Dedifferentiated amniotic fluid mesenchymal stem cell (primary cell): Measurements from ENCODE around the gene SLC22A13.
"Not testable (repeated sequence)": the region's sequence is repeated elsewhere in the genome, so short reads cannot be mapped to it uniquely, and the experiment has no call there.

Experiments used
- DNase-seq: peaks from one replicate; pipeline ENCODE4 v3.0.0-alpha.2; 2016; ENCODE audit errors: extremely low spot score

The SLC22A13 gene

GRCh38 chr3:38297947-38298711 lies 32.5 kb downstream of the SLC22A13 start:
- DNase-seq: no peak

GRCh38 chr3:38306941-38307340 lies 41.3 kb downstream of the SLC22A13 start:
- no peak for DNase-seq

DNA sequence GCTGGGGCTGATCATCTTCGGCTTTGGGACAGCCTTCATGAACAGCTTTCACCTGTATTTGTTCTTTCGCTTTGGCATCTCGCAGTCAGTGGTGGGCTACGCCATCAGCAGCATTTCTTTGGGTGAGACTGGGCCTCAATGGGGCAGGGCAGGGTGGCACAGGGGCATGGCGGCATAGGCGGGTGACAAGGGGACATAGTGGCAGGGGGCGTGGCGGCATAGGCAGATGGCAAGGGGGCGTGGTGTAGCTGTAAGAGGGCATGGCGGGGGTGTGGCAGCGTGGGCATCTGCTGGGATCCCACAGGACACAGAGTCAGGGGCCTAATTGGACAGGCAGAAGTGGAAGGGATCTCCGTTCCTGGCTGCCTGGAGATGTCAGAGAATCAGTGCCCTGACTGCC lies 42.0 kb downstream of the SLC22A13 start:
- DNase-seq: no peak

DNA sequence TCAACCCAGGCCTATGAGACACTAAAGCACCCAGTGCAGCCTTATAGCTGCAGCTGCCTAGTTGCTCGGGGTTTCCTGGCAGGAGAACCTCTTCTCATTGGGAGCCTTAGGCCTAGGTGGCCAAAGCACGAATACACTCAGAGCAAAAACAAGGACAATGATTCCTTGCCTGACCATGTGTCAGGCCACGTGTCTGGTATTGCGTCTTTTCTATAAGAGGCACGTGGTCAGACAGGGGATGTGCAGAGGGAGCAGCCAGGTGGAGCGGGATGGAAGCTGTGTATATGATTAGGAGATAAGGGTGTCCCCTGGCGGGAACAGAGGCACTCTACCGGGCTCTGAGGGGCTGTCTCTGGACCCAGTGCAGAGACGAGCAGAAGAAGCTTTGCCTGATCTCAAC lies 42.8 kb downstream of the SLC22A13 start:
- DNase-seq: no peak

DNA sequence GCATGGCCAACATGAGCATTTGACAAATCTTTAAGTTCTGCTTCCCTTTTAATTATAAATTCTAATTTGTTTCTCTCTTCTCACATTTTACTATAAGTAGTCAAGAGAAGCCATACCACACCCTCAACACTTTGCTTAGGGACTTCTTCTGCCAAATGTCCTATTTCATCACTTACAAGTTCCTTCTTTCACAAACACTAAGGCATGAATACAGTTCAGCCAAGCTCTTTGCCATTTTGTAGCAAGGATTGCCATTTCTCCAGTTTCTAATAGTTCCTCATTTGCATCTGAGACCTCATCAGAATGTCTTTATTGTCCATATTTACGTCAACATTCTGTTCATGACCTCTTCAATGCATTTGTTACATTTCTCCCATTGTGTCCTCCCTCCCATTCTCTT lies 45.9 kb downstream of the SLC22A13 start:
- DNase-seq: no peak

DNA sequence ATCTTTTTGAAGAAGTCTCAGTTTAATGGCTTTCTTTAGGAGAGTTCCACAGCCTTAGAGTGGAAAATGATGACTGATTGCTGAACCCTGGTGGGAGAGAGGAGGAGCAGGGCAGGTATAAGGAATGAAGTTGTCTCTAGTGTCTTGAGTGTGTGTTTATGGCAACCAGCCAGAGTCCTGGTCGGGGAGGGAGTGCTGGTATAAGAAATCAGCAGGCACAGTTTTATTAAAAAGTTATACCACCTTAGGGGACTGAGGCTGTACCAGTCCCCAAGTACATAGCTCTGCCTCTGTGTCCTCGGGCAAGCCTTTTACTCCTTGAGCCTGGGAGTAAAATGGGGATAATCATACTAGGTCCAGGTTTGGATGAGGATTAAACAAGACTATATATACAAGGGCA lies 46.3 kb downstream of the SLC22A13 start:
- no peak for DNase-seq

- no peak for DNase-seq
These were observed 46.7 kb downstream of the SLC22A13 start for GRCh38 chr3:38312356-38312755.

DNA sequence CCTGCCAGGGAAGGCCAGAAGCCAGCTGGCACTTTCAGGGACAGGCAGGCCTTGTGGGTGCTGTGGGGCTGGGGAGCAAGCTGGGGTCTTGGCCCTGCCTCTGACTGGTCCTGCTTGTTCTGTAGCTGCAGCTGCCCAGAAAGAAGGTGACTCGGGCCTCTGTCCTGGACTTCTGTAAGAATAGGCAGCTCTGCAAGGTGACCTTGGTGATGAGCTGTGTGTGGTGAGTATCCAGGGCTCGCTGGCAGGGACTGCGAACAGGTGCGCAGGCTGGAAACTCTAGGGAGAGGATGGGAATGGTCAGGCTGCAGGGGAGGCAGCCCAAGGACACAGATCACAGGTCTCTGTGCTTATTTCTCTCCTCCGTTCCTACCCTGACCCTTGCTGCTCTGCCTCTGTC lies 47.7 kb downstream of the SLC22A13 start:
- no peak for DNase-seq

DNA sequence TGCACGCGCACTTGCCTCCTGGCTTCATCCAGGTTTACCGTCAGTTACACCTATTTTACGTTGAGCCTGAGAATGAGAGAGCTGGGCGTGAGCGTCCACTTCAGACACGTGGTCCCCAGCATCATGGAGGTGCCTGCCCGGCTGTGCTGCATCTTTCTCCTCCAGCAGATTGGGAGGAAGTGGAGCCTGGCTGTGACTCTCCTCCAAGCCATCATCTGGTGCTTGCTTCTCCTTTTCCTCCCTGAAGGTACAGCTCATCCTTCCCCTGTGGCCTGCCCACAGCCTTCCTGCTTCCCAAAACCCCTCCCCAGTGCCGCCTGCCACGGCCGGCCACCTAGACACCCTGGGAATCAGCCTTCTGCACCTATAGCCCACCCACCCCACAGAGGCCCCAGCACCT lies 48.1 kb downstream of the SLC22A13 start:
- no peak for DNase-seq

DNA sequence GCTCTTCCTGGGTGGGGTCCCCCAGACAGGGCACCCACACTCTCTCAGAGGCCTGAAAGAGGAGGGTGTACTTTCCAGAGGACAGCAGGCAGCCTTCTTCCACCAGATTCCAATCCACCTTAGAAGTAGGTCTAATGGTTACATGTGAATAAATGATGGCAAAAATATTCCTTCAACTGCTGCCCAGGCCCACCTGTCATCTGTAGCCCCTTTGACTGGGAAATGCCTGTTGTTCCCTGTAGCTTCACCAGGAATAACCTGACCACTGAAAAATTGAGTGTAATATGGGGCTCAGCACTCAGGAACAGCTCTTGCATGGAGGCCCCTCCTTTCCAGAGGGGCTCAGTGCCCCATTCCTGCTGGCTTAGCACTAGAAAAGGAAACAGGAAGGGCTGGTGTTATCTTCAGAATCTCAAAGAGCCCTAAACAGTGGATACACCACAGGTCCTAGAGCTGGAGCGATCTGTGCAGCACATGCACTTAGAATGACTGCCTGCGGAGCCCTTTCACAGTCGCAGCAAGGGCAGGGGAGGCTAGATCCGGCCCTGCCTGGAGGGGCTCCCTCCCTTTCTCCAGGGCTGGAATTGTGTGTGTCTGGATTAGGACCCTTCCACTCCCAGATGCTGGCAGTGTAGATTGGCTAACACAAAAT lies 48.6 kb downstream of the SLC22A13 start:
- DNase-seq: no peak

- DNase-seq: no peak
These were observed 49.3 kb downstream of the SLC22A13 start for GRCh38 chr3:38314764-38315487.

GRCh38 chr3:38315488-38316230 lies 50.0 kb downstream of the SLC22A13 start:
- no peak for DNase-seq

DNA sequence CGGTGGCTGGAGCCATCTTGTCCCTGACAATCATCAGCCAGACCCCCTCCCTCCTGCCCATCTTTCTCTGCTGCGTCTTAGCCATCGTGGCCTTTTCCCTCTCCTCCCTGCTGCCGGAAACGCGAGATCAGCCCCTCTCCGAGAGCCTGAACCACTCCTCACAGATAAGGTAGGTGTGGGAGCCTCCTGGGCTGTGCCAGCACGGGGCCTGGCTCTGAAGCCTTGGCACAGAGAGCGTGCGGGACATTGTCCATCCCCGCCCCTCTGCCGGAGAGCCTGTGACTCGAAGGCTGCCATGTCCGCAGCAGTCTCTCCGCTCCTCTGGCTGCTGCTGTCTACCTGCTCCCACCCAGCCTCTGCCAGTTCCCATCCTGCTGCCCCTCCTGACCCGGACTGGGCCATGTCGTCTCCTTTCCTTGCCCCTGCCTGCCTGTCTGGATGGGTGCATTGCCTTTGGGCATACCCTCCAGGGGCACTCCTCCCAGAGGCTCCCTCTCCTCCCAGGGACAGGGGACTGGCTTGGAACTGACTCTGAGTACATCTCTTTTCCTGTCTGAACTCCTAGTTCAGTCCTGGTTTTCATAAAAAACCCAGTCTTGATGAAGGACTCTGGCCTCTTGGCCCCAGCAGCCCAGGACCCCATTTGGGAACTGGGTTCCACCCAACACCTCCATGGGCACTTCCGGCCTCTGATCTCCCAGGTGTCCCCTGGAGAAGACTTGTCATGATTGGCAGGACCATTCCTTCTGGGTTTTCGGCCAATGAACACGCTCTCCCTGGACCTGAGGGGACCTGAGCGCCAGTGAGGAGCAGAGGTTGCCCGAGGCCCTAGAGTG lies 51.0 kb downstream of the SLC22A13 start:
- no peak for DNase-seq

DNA sequence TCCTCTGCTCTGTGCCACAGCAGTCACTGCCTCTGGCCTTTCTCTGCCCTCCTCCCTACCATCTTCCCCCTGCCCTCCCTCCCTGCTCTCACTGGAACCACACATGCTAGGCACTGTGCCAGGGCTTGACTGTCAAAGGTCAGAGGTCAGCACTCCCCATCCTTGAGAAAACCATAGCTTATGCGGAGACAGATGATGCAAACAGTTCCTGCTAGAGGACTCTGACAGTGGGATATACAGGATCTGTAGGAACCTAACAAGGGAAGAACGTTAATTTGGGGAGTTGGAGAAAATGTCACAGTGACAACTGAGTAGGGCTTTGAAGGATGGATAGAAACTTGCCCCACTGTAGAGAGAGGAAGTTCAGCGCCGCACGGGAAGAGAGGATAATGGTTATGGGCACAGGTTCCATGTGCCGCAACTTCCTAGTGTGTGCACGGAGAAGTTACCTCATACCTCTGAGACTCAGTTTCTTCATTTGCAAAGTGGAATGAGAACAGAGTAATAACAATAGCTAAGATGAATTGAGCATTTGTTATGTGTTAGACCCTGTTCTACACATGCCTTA lies 51.7 kb downstream of the SLC22A13 start:
- no peak for DNase-seq

DNA sequence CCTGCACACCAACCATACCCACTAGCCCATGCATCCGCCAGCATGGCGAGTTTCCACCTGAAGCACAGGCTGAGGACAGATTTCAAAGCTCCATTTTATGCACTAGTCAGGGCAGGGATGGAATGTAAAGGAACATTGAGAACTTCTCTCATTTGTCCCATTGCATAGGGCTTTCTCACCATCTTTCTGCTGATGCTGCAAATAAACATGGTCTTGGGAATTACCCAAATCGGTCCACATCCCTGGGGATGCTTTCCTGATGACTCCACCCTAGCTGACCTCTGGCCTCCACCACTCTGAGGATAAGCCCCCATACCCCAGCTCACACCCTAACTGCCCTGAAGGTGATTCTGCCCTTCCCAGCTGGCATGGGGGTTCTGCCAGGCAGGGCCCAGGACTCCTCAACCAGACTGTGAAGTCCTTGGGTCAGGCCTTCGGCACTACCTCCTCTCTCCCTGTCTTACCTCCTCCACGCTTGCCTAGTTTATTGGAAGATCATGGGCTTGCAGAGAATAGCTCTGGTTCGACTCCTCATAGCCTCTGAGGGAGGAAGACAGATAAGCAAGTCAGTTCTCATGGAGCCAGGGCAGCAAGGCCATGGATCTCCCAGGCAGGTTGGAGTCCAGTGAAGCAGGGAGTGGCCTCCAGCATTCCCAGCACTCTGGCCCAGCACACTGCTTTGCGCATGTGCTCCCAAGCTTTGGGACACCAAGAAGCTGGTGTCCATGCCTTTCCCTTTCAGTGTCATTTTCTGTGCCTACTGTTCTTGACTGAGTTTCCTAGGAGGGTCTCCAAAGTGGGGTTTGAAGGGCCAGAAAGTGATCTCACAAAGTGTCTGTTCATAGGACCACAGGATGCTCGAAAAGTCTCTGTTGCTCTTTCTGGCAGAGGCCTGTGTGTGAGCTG lies 53.4 kb downstream of the SLC22A13 start:
- DNase-seq: no peak

DNA sequence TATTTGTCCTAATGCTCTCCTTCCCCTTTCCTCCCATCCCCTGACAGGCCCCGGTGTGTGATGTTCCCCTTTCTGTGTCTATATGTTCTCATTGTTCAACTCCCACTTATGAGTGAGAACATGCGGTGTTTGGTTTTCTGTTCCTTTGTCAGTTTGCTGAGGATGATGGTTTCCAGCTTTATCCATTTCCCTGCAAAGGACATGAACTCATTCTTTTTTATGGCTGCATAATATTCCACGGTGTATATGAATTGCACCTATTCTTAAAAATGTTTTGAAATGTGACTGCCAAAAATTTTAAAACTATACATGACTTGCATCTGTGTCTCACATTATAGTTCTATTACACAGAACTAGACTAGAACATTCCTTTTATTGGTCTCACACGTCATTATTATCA lies 55.0 kb downstream of the SLC22A13 start:
- DNase-seq: not testable (repeated sequence)

DNA sequence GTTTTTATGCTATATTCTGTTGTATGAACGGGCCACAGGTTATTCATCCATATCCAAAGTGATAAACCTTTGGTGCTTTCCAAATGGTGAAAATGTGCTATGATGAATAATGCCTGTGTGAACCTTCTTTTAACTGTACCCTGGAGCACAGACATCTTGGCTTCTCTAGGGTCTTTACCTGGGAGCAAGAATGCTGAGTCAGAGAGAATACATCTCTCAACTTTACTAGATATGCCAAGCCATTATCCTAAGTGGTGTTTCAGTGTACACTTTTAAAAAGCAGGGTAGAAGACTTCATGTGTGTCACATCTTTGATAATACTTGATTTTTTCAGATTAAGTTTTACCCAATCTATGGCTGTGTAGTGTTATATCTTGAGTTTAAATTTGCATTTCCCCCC lies 57.4 kb downstream of the SLC22A13 start:
- DNase-seq: no peak

- DNase-seq: no peak
These were observed 59.6 kb downstream of the SLC22A13 start for GRCh38 chr3:38325256-38325655.

DNA sequence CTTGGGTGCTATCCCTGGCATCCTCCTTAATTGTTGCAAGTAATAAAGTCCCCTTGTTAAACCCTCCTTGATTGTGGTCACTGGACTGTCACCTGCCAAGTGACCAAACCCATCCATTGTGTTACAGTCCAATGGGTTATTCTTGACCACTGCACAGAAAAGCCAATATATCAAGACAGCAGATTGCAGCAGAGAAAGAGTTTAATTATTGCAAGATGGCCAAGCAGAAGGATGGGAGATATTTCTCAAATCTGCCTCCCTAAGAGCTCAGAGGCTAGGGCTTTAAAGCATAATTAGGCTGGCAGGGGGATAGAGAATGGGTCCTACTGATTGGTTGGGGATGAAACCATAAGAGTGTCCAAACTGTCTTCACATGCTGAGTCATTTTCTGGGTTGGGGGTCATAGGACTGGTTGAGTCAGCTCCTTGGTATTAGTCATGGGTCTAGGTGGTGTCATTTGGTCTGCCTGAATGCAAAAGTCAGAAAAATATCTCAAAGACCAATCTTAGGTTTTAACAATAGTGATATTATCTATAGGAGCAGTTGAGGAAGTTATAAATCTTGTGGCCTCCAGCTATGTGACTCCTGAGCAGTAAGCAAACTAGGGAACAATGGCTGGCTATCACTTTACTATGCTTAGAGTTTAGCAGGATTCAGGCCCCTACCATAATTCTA lies 61.9 kb downstream of the SLC22A13 start:
- DNase-seq: no peak
